ENCODE results near the gene MEIS1. TPM values are rescaled to one million over a fixed set of nuclear protein-coding genes. Genes with fewer than 3 reads are reported as not detected.

MEIS1 gene
- total and polyA plus RNA-seq, 2 donors (not counting 1 experiment from before 2014, with no cell fraction given) = 0.03 TPM; not detected in 1

- Histone ChIP-seq H3K36me3 (replicated peaks in 1 of 2; ENCODE audit: control extremely low read depth in 1 of 2, control insufficient read depth in 1 of 2, extremely low read depth in 1 of 2, insufficient read depth in 2 of 2, low read length in 1 of 2) (no peaks in the 10 kb centered on the region), H2AFZ (ENCODE audit: insufficient read depth, low read depth, low read length, poor library complexity, severe bottlenecking) (no peak overlapping the region), H3K4me1 (ENCODE audit: control insufficient read depth in 2 of 2, insufficient read depth in 2 of 2, low read length in 2 of 2) (no peaks in the 10 kb centered on the region), H3K9me3 (ENCODE audit: control extremely low read depth in 1 of 3, control insufficient read depth in 2 of 3, insufficient read depth in 1 of 3, low read length in 2 of 3) (no peaks in the 10 kb centered on the region), H3K4me2 (replicated peaks; ENCODE audit: low read depth, low read length, poor library complexity, severe bottlenecking) (no peak overlapping the region), H3K27ac (ENCODE audit: low read length in 2 of 2) (no peak overlapping the region), H3K4me3 (ENCODE audit: control extremely low read depth in 1 of 5, extremely low read depth in 1 of 5, insufficient read depth in 1 of 5, low read depth in 2 of 5, low read length in 4 of 5) (no peak overlapping the region), H3K27me3 (replicated peaks in 1 of 4; ENCODE audit: control extremely low read depth in 1 of 4, control insufficient read depth in 3 of 4, insufficient read depth in 4 of 4, low read length in 3 of 4) (no peaks in the 10 kb centered on the region), H3K79me2 (ENCODE audit: control insufficient read depth, insufficient read depth, low read length) (no peaks in the 10 kb centered on the region), H4K20me1 (ENCODE audit: control insufficient read depth, insufficient read depth, low read length, poor library complexity, severe bottlenecking) (no peaks in the 10 kb centered on the region), H3K9ac (ENCODE audit: low read length) (no peak overlapping the region)
- Mint-ChIP-seq H3K4me3 (no peak overlapping the region), H3K27me3 (peaks cover 15% of the 10 kb centered on the region), H3K4me1 (no peaks in the 10 kb centered on the region), H3K27ac (no peak overlapping the region), H3K9me3 (ENCODE audit: insufficient read depth) (no peaks in the 10 kb centered on the region)
- no CpG with 5 or more reads among the region's 1 CpG for WGBS (ENCODE audit: insufficient coverage)
- no peak for ATAC-seq (ENCODE audit: low read depth)
- TF ChIP-seq EZH2 (IDR thresholded peaks at IDR 0.05; ENCODE audit: borderline replicate concordance, insufficient read depth, low read depth, low read length, poor library complexity, severe bottlenecking) = no peak
- TF ChIP-seq, protein P1, sequence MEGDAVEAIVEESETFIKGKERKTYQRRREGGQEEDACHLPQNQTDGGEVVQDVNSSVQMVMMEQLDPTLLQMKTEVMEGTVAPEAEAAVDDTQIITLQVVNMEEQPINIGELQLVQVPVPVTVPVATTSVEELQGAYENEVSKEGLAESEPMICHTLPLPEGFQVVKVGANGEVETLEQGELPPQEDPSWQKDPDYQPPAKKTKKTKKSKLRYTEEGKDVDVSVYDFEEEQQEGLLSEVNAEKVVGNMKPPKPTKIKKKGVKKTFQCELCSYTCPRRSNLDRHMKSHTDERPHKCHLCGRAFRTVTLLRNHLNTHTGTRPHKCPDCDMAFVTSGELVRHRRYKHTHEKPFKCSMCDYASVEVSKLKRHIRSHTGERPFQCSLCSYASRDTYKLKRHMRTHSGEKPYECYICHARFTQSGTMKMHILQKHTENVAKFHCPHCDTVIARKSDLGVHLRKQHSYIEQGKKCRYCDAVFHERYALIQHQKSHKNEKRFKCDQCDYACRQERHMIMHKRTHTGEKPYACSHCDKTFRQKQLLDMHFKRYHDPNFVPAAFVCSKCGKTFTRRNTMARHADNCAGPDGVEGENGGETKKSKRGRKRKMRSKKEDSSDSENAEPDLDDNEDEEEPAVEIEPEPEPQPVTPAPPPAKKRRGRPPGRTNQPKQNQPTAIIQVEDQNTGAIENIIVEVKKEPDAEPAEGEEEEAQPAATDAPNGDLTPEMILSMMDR (IDR thresholded peaks at IDR 0.05) = no peak
- POLR2A ChIA-PET = no interaction called here
- intact Hi-C loops (cut with micrococcal nuclease) = no loop called here
- CTCF ChIA-PET = no interaction called here
- no peak for DNase-seq
Measured at GRCh38 chr2:66460031-66460430, 25.1 kb downstream of the MEIS1 start.

DNA sequence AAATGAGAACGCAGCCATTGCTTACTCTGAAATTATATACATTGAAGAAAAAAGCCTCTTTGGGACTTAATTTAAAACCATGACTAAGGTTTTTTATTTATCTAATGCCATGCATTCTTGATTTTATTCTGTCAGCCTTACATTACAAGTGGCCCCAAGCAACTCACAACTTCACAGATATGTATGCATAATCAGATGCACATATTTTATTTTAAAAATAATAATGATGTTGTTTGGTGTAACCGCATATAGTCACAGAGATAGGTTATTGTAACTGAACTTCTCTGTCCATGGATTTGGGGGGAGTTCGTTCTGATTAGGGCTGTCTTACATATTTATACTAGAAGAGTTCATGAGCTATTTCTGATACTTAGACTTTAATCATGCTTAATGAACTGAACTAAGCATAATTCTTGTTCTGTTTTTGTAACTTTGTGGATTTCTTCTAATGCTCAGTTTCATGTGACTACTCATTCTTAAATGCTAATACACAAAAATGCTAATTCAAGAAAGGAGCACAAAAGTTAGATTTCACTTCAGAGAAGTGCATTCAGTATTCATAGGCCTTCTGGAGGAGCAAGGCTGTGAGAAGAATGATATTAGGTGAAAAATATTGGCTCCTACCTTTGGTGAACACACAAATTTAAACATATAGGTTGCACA lies 26.2 kb downstream of the MEIS1 start:
- POLR2A ChIA-PET = no interaction called here
- intact Hi-C loops (cut with micrococcal nuclease) = no loop called here
- H3K9ac ChIP-seq (ENCODE audit: low read length) = no peak overlapping the region

More for the DNA sequence above, 26.2 kb downstream of the MEIS1 start:
- H3K27me3 ChIP-seq (replicated peaks in 1 of 4; ENCODE audit: control extremely low read depth in 1 of 4, control insufficient read depth in 3 of 4, insufficient read depth in 4 of 4, low read length in 3 of 4) = no peaks in the 10 kb centered on the region
- no peaks in the 10 kb centered on the region for H3K9me3 ChIP-seq (ENCODE audit: control extremely low read depth in 1 of 3, control insufficient read depth in 2 of 3, insufficient read depth in 1 of 3, low read length in 2 of 3)
- no peaks in the 10 kb centered on the region for H3K4me1 ChIP-seq (ENCODE audit: control insufficient read depth in 2 of 2, insufficient read depth in 2 of 2, low read length in 2 of 2)
- WGBS (ENCODE audit: insufficient coverage) = no CpG with 5 or more reads among the region's 3 CpGs
- H3K4me3 Mint-ChIP-seq = no peak overlapping the region
- no peak overlapping the region for H3K4me2 ChIP-seq (replicated peaks; ENCODE audit: low read depth, low read length, poor library complexity, severe bottlenecking)
- ATAC-seq (ENCODE audit: low read depth) (no peak), DNase-seq (no peak)
- H3K27ac ChIP-seq (ENCODE audit: low read length in 2 of 2) = no peak overlapping the region
- H3K9me3 Mint-ChIP-seq (ENCODE audit: insufficient read depth) = no peaks in the 10 kb centered on the region
- no peak overlapping the region for H3K4me3 ChIP-seq (ENCODE audit: control extremely low read depth in 1 of 5, extremely low read depth in 1 of 5, insufficient read depth in 1 of 5, low read depth in 2 of 5, low read length in 4 of 5)
- no peaks in the 10 kb centered on the region for H4K20me1 ChIP-seq (ENCODE audit: control insufficient read depth, insufficient read depth, low read length, poor library complexity, severe bottlenecking)
- no peaks in the 10 kb centered on the region for H3K4me1 Mint-ChIP-seq
- TF ChIP-seq, protein P1 (IDR thresholded peaks at IDR 0.05) = no peak
- TF ChIP-seq EZH2 (IDR thresholded peaks at IDR 0.05; ENCODE audit: borderline replicate concordance, insufficient read depth, low read depth, low read length, poor library complexity, severe bottlenecking) = no peak
- no peak overlapping the region for H3K27ac Mint-ChIP-seq
- CTCF ChIA-PET = no interaction called here
- no peak overlapping the region for H2AFZ ChIP-seq (ENCODE audit: insufficient read depth, low read depth, low read length, poor library complexity, severe bottlenecking)
- H3K27me3 Mint-ChIP-seq = peaks cover 14% of the 10 kb centered on the region
- H3K79me2 ChIP-seq (ENCODE audit: control insufficient read depth, insufficient read depth, low read length) = no peaks in the 10 kb centered on the region
- no peaks in the 10 kb centered on the region for H3K36me3 ChIP-seq (replicated peaks in 1 of 2; ENCODE audit: control extremely low read depth in 1 of 2, control insufficient read depth in 1 of 2, extremely low read depth in 1 of 2, insufficient read depth in 2 of 2, low read length in 1 of 2)

Data from B cell (primary cell).